WI38 (cell line): ENCODE measurements around the gene GJB2.

Experiments used
- H3K4me3 ChIP-seq: 2 replicates; pipeline ENCODE4 v1.5.1; 2011; ENCODE audit warnings: low read depth, mild to moderate bottlenecking, control low read depth, low read length
- CTCF ChIP-seq: IDR thresholded peaks from 2 replicates; pipeline ENCODE4 v1.5.1; 2012; ENCODE audit warnings: low read depth, mild to moderate bottlenecking, control low read depth, low read length

GJB2 gene

GRCh38 chr13:20145521-20145920, 47.2 kb downstream of the GJB2 start:
- H3K4me3 ChIP-seq, result no peak overlapping the region
- no peak for TF ChIP-seq CTCF

GRCh38 chr13:20144141-20144850, 48.4 kb downstream of the GJB2 start:
- TF ChIP-seq CTCF, result no peak
- H3K4me3 ChIP-seq, result no peak overlapping the region

- no peak overlapping the region for H3K4me3 ChIP-seq
- no peak for TF ChIP-seq CTCF
Observed at GRCh38 chr13:20142927-20143480, 49.7 kb downstream of the GJB2 start.

GRCh38 chr13:20142023-20142926, 50.5 kb downstream of the GJB2 start:
- no peak for TF ChIP-seq CTCF
- H3K4me3 ChIP-seq, result no peak overlapping the region

- TF ChIP-seq CTCF, result no peak
- H3K4me3 ChIP-seq, result no peak overlapping the region
Observed at GRCh38 chr13:20141238-20142022, 51.3 kb downstream of the GJB2 start.

GRCh38 chr13:20140487-20140886, 52.3 kb downstream of the GJB2 start:
- H3K4me3 ChIP-seq, result no peak overlapping the region
- TF ChIP-seq CTCF, result no peak
